Pancreas (tissue), 10 donors: ENCODE data around the gene DYNLT5. TPM values are rescaled to one million over a fixed set of nuclear protein-coding genes. Genes with fewer than 3 reads are reported as not detected.
A peak's percentile ranks its signal among the peaks of the same experiment; 100 is the strongest.

ENCODE experiments used
- ATAC-seq, 4 donors: fragments of 200-7000 bp; cut with Tn5 transposase; one replicate each; pipeline versions ENCODE4 v1.8.0 to v1.9.1; 2020; ENCODE audit warnings: mild to moderate bottlenecking in 4 of 4, moderate library complexity in 4 of 4
- DNase-seq, 6 donors: peaks; one replicate each; pipeline ENCODE4 v3.0.0-alpha.2; 2020
- FAIRE-seq: peaks from 2 replicates; lab custom pipeline; 2012; peaks lifted over from hg19 to GRCh38; lab: Jason Lieb, UNC
- H3K27ac ChIP-seq, 4 donors: fragments of 200-600 bp; sonication (generic); 1 replicate in 3 of 4; 2 replicates in 1 of 4; pipeline versions ENCODE4 v1.5.0 to v1.8.0; 2020
- H3K27me3 ChIP-seq, 4 donors: fragments of 200-600 bp; one replicate each; pipeline ENCODE4 v1.8.0; 2021
- H3K36me3 ChIP-seq, 3 donors: fragments of 200-600 bp; sonication (generic) in 1 of 3; one replicate each; pipeline versions ENCODE4 v1.5.0 to v1.8.0; 2020 to 2021
- H3K4me1 ChIP-seq, 3 donors: fragments of 200-600 bp; one replicate each; pipeline ENCODE4 v1.8.0; 2021
- H3K4me3 ChIP-seq, 4 donors: fragments of 200-600 bp; sonication (generic) in 2 of 4; one replicate each; pipeline versions ENCODE4 v1.5.0 to v1.8.0; 2020 to 2021
- H3K9me3 ChIP-seq, 4 donors: fragments of 200-600 bp; one replicate each; pipeline ENCODE4 v1.8.0; 2021
- CTCF ChIP-seq, 4 donors: fragments of 200-600 bp; sonication (generic) in 3 of 4; IDR thresholded peaks; one replicate each; pipeline versions ENCODE4 v1.5.0 to v1.8.0; 2021; ENCODE audit warnings: antibody characterized with exemption in 4 of 4
- WGBS, 2 donors: extraction: QIAGEN DNeasy Blood & Tissue Kit; methylation state at CpG; one replicate each; pipeline ENCODE4 v1.1.7; 2013; 5-methylcytosine and 5-hydroxymethylcytosine counted together
- intact Hi-C, 3 donors: fragments of 100-400 bp; cut with DNase I; formaldehyde crosslinking; loops; one replicate each; pipeline versions ENCODE4 v1.11.1 to v1.14.2; 2022
- polyA plus RNA-seq, 2 donors: library from polyadenylated mRNA; stranded (reverse); fragments of 200-250 nt; gene quantifications; one replicate each; pipeline ENCODE4 v1.2.3, GENCODE V29; 2013
- total RNA-seq, 6 donors: library from RNA; stranded (reverse); fragmentation: NEBNext Ultra II Directional in 4 of 6; extraction: Animal tissue kit (Norgen Biotek cat#: 25700) in 4 of 6; gene quantifications; one replicate each; pipeline versions ENCODE4 v1.2.1 to v1.2.4, GENCODE V29; 2021 to 2023
- donor health status: healthy with polysubstance abuse.
- donor health status: DM: no; HTN: no; CAD: no; lungs with moderate emphysema.
- donor health status: DM: no; HTN: no; CAD: no.
- donor health status: control.
- donor health status: control.
- donor health status: Bipolar disorder and iron deficiency.
- donor health status: DM: yes; HTN: yes; CAD: no.
- donor health status: DM: no; HTN: no; CAD: no.
- donor health status: DM: no; HTN: no; CAD: no.
- donor health status: DM: yes; HTN: yes; CAD: no.

Gene DYNLT5
- total and polyA plus RNA-seq, 8 donors = 0.19 to 0.72 (median 0.37) TPM; not detected in 2

GRCh38 chr1:66729523-66729922 lies 22.7 kb upstream of the DYNLT5 start:
- FAIRE-seq (no peak), ATAC-seq (no peak), DNase-seq (no peak)
- Histone ChIP-seq H3K9me3 (no peaks in the 10 kb centered on the region), H3K27ac (no peak overlapping the region), H3K4me1 (no peaks in the 10 kb centered on the region), H3K4me3 (no peak overlapping the region), H3K36me3 (no peaks in the 10 kb centered on the region), H3K27me3 (no peaks in the 10 kb centered on the region)
- intact Hi-C loops = no loop called here
- no peak for TF ChIP-seq CTCF (IDR thresholded peaks at IDR 0.05)
- WGBS, 2 donors = 81 to 86% methylated on average over 3 of the region's 3 CpGs

- DNase-seq = no peak
- Histone ChIP-seq H3K27me3 (no peaks in the 10 kb centered on the region), H3K4me3 (no peak overlapping the region), H3K36me3 (no peaks in the 10 kb centered on the region), H3K9me3 (no peaks in the 10 kb centered on the region), H3K4me1 (no peaks in the 10 kb centered on the region), H3K27ac (no peak overlapping the region)
- FAIRE-seq = no peak
- 60 to 62% methylated on average over 2 of the region's 2 CpGs for WGBS, 2 donors
- ATAC-seq = no peak
- no peak for TF ChIP-seq CTCF (IDR thresholded peaks at IDR 0.05)
- intact Hi-C loops = no loop called here
Observed at GRCh38 chr1:66730462-66730861, 21.8 kb upstream of the DYNLT5 start.

- ATAC-seq (no peak), FAIRE-seq (no peak), DNase-seq (no peak)
- H3K27me3 ChIP-seq = no peaks in the 10 kb centered on the region
- H3K27ac ChIP-seq = no peak overlapping the region
- no peak for TF ChIP-seq CTCF (IDR thresholded peaks at IDR 0.05)
- intact Hi-C loops = no loop called here
- WGBS, 2 donors = 68 to 74% methylated on average over 4 of the region's 4 CpGs
- H3K36me3 ChIP-seq = no peaks in the 10 kb centered on the region
- H3K4me3 ChIP-seq = no peak overlapping the region
- no peaks in the 10 kb centered on the region for H3K4me1 ChIP-seq
- no peaks in the 10 kb centered on the region for H3K9me3 ChIP-seq
Observed at GRCh38 chr1:66731170-66731865, 20.9 kb upstream of the DYNLT5 start.

GRCh38 chr1:66732407-66733166 lies 19.7 kb upstream of the DYNLT5 start:
- H3K36me3 ChIP-seq = no peaks in the 10 kb centered on the region
- H3K27me3 ChIP-seq = no peaks in the 10 kb centered on the region
- intact Hi-C loops = no loop called here
- TF ChIP-seq CTCF (IDR thresholded peaks at IDR 0.05) = no peak
- no peak for DNase-seq
- no peaks in the 10 kb centered on the region for H3K9me3 ChIP-seq
- no peak overlapping the region for H3K27ac ChIP-seq
- no peak for FAIRE-seq
- no peaks in the 10 kb centered on the region for H3K4me1 ChIP-seq
- peak in 1 of 4 donors; percentile 56 for ATAC-seq
- no peak overlapping the region for H3K4me3 ChIP-seq
- 0% methylated on average over 1 of the region's 1 CpG for WGBS, 2 donors
